Endothelial cell of umbilical vein (primary cell): ENCODE measurements around the gene PTCD1. TPM values are rescaled to one million over a fixed set of nuclear protein-coding genes. Genes with fewer than 3 reads are reported as not detected.

Experiments used
- BruUV-seq: library from RNA; stranded (reverse); fragments of 400-500 nt; replicated peaks from 2 replicates; lab custom pipeline; 2021; lab: Mats Ljungman, UMichigan
- CTCF ChIA-PET: fragments of 300-600, 350-600 bp; sonication (Branson Sonifier 250); formaldehyde crosslinking; loops from one replicate; lab custom pipeline; 2021; ENCODE audit warnings: antibody characterized with exemption, inconsistent platforms; lab: Charles Lee
- POLR2A ChIA-PET: fragments of 300-600, 350-600 bp; sonication (Branson Sonifier 250); formaldehyde crosslinking; loops from one replicate; lab custom pipeline; 2021; ENCODE audit warnings: antibody characterized with exemption, inconsistent platforms; lab: Charles Lee
- DNase-seq: peaks from one replicate; pipeline ENCODE4 v3.0.0-alpha.2; 2011; ENCODE audit warnings: low read depth, low spot score
- FAIRE-seq: peaks from 2 replicates; lab custom pipeline; 2011; peaks lifted over from hg19 to GRCh38; lab: Jason Lieb, UNC
- H2AFZ ChIP-seq: 2 replicates; pipeline ENCODE4 v1.6.0; 2012; ENCODE audit warnings: low read depth, low read length, control low read depth, inconsistent platforms
- H3K27ac ChIP-seq: 2 replicates; pipeline ENCODE4 v1.5.1; 2011; ENCODE audit warnings: low read depth, mild to moderate bottlenecking, control low read depth, low read length, moderate library complexity; ENCODE audit not compliant: insufficient read depth
- H3K27me3 ChIP-seq, 2 experiments: 2 replicates each; pipeline versions ENCODE4 v1.6.0 to v1.6.1; 2011; ENCODE audit warnings: low read length in 2 of 2, mixed read lengths in 1 of 2; ENCODE audit not compliant: control insufficient read depth in 2 of 2, insufficient read depth in 2 of 2
- H3K36me3 ChIP-seq, 2 experiments: 2 replicates in 1 of 2; 3 replicates in 1 of 2; pipeline ENCODE4 v1.5.1; 2011; ENCODE audit warnings: low read length in 2 of 2, mild to moderate bottlenecking in 1 of 2, moderate library complexity in 1 of 2; ENCODE audit not compliant: control insufficient read depth in 2 of 2, insufficient read depth in 2 of 2; ENCODE audit errors: extremely low read depth in 1 of 2
- H3K4me1 ChIP-seq: 3 replicates; pipeline ENCODE4 v1.5.1; 2011; ENCODE audit warnings: mild to moderate bottlenecking, low read length; ENCODE audit not compliant: control insufficient read depth, insufficient read depth; ENCODE audit errors: extremely low read depth
- H3K4me2 ChIP-seq: 2 replicates; pipeline ENCODE4 v1.6.1; 2011; ENCODE audit warnings: low read length, control low read depth, mixed read lengths; ENCODE audit not compliant: insufficient read depth
- H3K4me3 ChIP-seq, 3 experiments: fragments of 200-600 bp in 1 of 3; sonication (generic), shearing (Covaris generic) in 1 of 3; replicated peaks in 1 of 3; 2 replicates each; pipeline ENCODE4 v1.5.1; 2011 to 2016; ENCODE audit warnings: control low read depth in 3 of 3, low read length in 3 of 3, mild to moderate bottlenecking in 2 of 3, inconsistent platforms in 1 of 3, low read depth in 1 of 3, moderate library complexity in 1 of 3; ENCODE audit not compliant: insufficient read depth in 1 of 3
- H3K79me2 ChIP-seq: 2 replicates; pipeline ENCODE4 v1.6.0; 2012; ENCODE audit warnings: low read length, inconsistent platforms; ENCODE audit not compliant: control insufficient read depth, insufficient read depth
- H3K9ac ChIP-seq: replicated peaks from 2 replicates; pipeline ENCODE3; 2011; ENCODE audit warnings: low read length, control low read depth; ENCODE audit not compliant: insufficient read depth; ENCODE audit errors: extremely low read depth
- H3K9me1 ChIP-seq: replicated peaks from 3 replicates; pipeline ENCODE4 v1.6.0; 2011; ENCODE audit warnings: mild to moderate bottlenecking, low read length; ENCODE audit not compliant: control insufficient read depth, insufficient read depth; ENCODE audit errors: extremely low read depth
- H3K9me3 ChIP-seq: replicated peaks from 2 replicates; pipeline ENCODE4 v1.5.1; 2012; ENCODE audit warnings: low read length, inconsistent platforms; ENCODE audit not compliant: control insufficient read depth, insufficient read depth
- H4K20me1 ChIP-seq: replicated peaks from 2 replicates; pipeline ENCODE3; 2011; ENCODE audit warnings: mild to moderate bottlenecking, low read length; ENCODE audit not compliant: control insufficient read depth, insufficient read depth; ENCODE audit errors: extremely low read depth
- EZH2 ChIP-seq: IDR thresholded peaks from 2 replicates; pipeline ENCODE4 v1.6.1; 2012; ENCODE audit warnings: borderline replicate concordance, low read depth, mild to moderate bottlenecking, moderate library complexity, low read length, inconsistent platforms; ENCODE audit not compliant: severe bottlenecking
- FOS ChIP-seq: IDR thresholded peaks from 2 replicates; pipeline ENCODE4 v1.6.1; 2011; ENCODE audit warnings: mild to moderate bottlenecking, low read length, moderate library complexity, borderline replicate concordance; ENCODE audit not compliant: insufficient read depth
- GATA2 ChIP-seq: IDR thresholded peaks from 2 replicates; pipeline ENCODE4 v1.7.0; 2011; ENCODE audit warnings: low read depth, mild to moderate bottlenecking, moderate library complexity, mixed read lengths, low read length; ENCODE audit not compliant: insufficient read length, insufficient read depth
- JUN ChIP-seq: IDR thresholded peaks from 2 replicates; pipeline ENCODE4 v1.6.1; 2011; ENCODE audit warnings: borderline replicate concordance, low read depth; ENCODE audit not compliant: insufficient read length, insufficient read depth
- MYC ChIP-seq: IDR thresholded peaks from one replicate; pipeline ENCODE4 v1.6.1; 2011; ENCODE audit warnings: mild to moderate bottlenecking, low read depth, low read length
- POLR2A ChIP-seq: IDR thresholded peaks from 2 replicates; pipeline ENCODE4 v1.6.1; 2012; ENCODE audit warnings: low read depth, mild to moderate bottlenecking, control low read depth, low read length
- POLR2AphosphoS5 ChIP-seq: IDR thresholded peaks from 2 replicates; pipeline ENCODE4 v1.6.1; 2012; ENCODE audit warnings: low read depth, mild to moderate bottlenecking, control low read depth, low read length, moderate library complexity; ENCODE audit not compliant: insufficient read depth
- dilution Hi-C: fragments of 300-500 bp; cut with MboI; formaldehyde crosslinking; loops from one replicate; pipeline ENCODE4 v1.15.0; 2019; ENCODE audit warnings: low sequenced_read_pairs; ENCODE audit not compliant: extremely low pct_ligation_motif_present
- intact Hi-C: fragments of 100-400 bp; cut with micrococcal nuclease; formaldehyde crosslinking; loops from one replicate; pipeline ENCODE4 v1.10.0; 2022
- polyA plus RNA-seq, 4 experiments: library from polyadenylated mRNA; depleted of rRNA in 3 of 4; stranded (reverse) in 3 of 4; unstranded in 1 of 4; fragments of >200 nt; gene quantifications; 2 replicates each; pipeline versions ENCODE4 v1.2.1 to v1.2.3, GENCODE V29; 2011 to 2012; ENCODE audit warnings: missing spikeins in 1 of 4
- total RNA-seq: library from RNA; stranded (reverse); gene quantifications from 2 replicates; pipeline ENCODE4 v1.2.3, GENCODE V29; 2021
- TF ChIP-seq, protein P1 (sequence below): IDR thresholded peaks from 2 replicates; pipeline ENCODE4 v1.6.1; 2011; ENCODE audit not compliant: insufficient read depth, insufficient read length
- TF ChIP-seq, protein P2 (sequence below), 2 donors: IDR thresholded peaks; 1 replicate in 1 of 2; 2 replicates in 1 of 2; pipeline ENCODE4 v1.5.1; 2011; ENCODE audit warnings: low read length in 2 of 2, mild to moderate bottlenecking in 2 of 2, moderate library complexity in 2 of 2, control low read depth in 1 of 2, inconsistent platforms in 1 of 2, low read depth in 1 of 2; ENCODE audit not compliant: insufficient read depth in 1 of 2; ENCODE audit errors: extremely low read depth in 1 of 2

PTCD1 gene
- total and polyA plus RNA-seq, 2 donors (not counting 3 experiments of a cell fraction or from before 2014, with no cell fraction given), result 3.8 to 9.6 TPM

DNA sequence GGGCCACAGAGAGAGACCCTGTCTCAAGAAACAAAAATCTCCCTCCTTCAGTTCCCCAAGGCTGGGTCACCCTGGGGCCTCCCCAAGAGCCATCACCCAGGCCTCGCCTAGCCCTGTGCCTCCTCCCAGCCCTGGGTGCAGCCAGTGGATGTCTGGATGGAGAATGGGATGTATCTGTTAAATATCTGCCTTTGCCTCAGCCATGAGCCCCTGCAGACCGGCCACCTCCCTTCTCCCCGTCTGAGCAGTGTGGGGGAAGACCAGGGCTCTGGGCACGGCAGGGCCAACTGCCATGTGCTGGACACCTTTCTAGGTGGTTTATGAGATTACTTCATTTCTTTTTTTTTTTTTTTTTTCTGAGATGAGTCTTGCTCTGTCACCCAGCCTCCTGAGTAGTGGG is 54.1 kb downstream of the PTCD1 start:
- POLR2A ChIA-PET, result no interaction called here
- Histone ChIP-seq H3K9ac (no peak overlapping the region), H4K20me1 (no peaks in the 10 kb centered on the region)

More for the DNA sequence above, 54.1 kb downstream of the PTCD1 start:
- no peak overlapping the region for H3K4me2 ChIP-seq
- no peak for FAIRE-seq
- H3K27ac ChIP-seq, result no peak overlapping the region
- no peak overlapping the region for H2AFZ ChIP-seq
- TF ChIP-seq JUN, result no peak
- TF ChIP-seq MYC, result no peak
- no peak for TF ChIP-seq EZH2
- TF ChIP-seq, protein P1, sequence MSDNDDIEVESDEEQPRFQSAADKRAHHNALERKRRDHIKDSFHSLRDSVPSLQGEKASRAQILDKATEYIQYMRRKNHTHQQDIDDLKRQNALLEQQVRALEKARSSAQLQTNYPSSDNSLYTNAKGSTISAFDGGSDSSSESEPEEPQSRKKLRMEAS, result no peak
- no peak for TF ChIP-seq FOS
- TF ChIP-seq POLR2A, result no peak
- TF ChIP-seq GATA2, result no peak
- TF ChIP-seq, protein P2, sequence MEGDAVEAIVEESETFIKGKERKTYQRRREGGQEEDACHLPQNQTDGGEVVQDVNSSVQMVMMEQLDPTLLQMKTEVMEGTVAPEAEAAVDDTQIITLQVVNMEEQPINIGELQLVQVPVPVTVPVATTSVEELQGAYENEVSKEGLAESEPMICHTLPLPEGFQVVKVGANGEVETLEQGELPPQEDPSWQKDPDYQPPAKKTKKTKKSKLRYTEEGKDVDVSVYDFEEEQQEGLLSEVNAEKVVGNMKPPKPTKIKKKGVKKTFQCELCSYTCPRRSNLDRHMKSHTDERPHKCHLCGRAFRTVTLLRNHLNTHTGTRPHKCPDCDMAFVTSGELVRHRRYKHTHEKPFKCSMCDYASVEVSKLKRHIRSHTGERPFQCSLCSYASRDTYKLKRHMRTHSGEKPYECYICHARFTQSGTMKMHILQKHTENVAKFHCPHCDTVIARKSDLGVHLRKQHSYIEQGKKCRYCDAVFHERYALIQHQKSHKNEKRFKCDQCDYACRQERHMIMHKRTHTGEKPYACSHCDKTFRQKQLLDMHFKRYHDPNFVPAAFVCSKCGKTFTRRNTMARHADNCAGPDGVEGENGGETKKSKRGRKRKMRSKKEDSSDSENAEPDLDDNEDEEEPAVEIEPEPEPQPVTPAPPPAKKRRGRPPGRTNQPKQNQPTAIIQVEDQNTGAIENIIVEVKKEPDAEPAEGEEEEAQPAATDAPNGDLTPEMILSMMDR (IDR thresholded peaks at IDR 0.05; ENCODE audit: extremely low read depth in 1 of 2, insufficient read depth in 1 of 2, low read depth in 1 of 2, low read length in 2 of 2), result no peak
- no peak for TF ChIP-seq POLR2AphosphoS5
- no peak overlapping the region for H3K4me3 ChIP-seq
- no peaks in the 10 kb centered on the region for H3K9me1 ChIP-seq
- no TSS peak for BruUV-seq
- H3K36me3 ChIP-seq, result peaks cover 16 to 27% of the 10 kb centered on the region in 2 experiments
- CTCF ChIA-PET, result no interaction called here
- dilution Hi-C loops, result no loop called here
- peaks cover 54% of the 10 kb centered on the region for H3K79me2 ChIP-seq
- H3K27me3 ChIP-seq, result no peaks in the 10 kb centered on the region
- intact Hi-C loops, result no loop called here
- peaks cover 15% of the 10 kb centered on the region for H3K4me1 ChIP-seq
- DNase-seq, result no peak
- no peaks in the 10 kb centered on the region for H3K9me3 ChIP-seq
